Neural progenitor cell (in vitro differentiated cells): ENCODE measurements around the gene TOP2A.

ENCODE experiments used
- CTCF ChIP-seq: fragments of 200-600 bp; sonication (generic); IDR thresholded peaks from 2 replicates; pipeline ENCODE4 v1.5.1; 2017; ENCODE audit warnings: antibody characterized with exemption, mild to moderate bottlenecking
- EZH2 ChIP-seq: fragments of 200-600 bp; sonication (generic); IDR thresholded peaks from 2 replicates; pipeline ENCODE4 v1.6.1; 2017; ENCODE audit warnings: antibody characterized with exemption, mild to moderate bottlenecking, moderate library complexity

GRCh38 chr17:40425741-40426140 lies 8.0 kb upstream of the TOP2A start:
- TF ChIP-seq CTCF (no peak), EZH2 (no peak)
